ENCODE results near the gene VPS72.

- no peak for TF ChIP-seq CTCF (IDR thresholded peaks at IDR 0.05)
- no peak for TF ChIP-seq USF1 (CRISPR knock-in tag; IDR thresholded peaks at IDR 0.05)
- no peak for TF ChIP-seq ZNF138 (CRISPR knock-in tag; conservative IDR thresholded peaks at IDR 0.05)
- no peak for TF ChIP-seq FOXJ3 (CRISPR knock-in tag; IDR thresholded peaks at IDR 0.05; ENCODE audit: borderline replicate concordance)
- no peak for TF ChIP-seq ZBTB43 (CRISPR knock-in tag; IDR thresholded peaks at IDR 0.05)
- no peak for TF ChIP-seq RORB (CRISPR knock-in tag; IDR thresholded peaks at IDR 0.05)
- TF ChIP-seq E2F1 (CRISPR knock-in tag; IDR thresholded peaks at IDR 0.05), result no peak
- TF ChIP-seq PREB (CRISPR knock-in tag; IDR thresholded peaks at IDR 0.05; ENCODE audit: borderline replicate concordance), result no peak
- TF ChIP-seq ZNF121 (CRISPR knock-in tag; IDR thresholded peaks at IDR 0.05), result no peak
- TF ChIP-seq FOXP1 (CRISPR knock-in tag; IDR thresholded peaks at IDR 0.05; ENCODE audit: borderline replicate concordance), result no peak
- TF ChIP-seq TEAD4 (CRISPR knock-in tag; IDR thresholded peaks at IDR 0.05), result no peak
- TF ChIP-seq ETV6 (CRISPR knock-in tag; IDR thresholded peaks at IDR 0.05), result no peak
- no peak for TF ChIP-seq SOX15 (CRISPR knock-in tag; IDR thresholded peaks at IDR 0.05)
Measured at GRCh38 chr1:151134991-151135390, 55.0 kb downstream of the VPS72 start.
